Ectodermal cell (in vitro differentiated cells): ENCODE measurements around the gene ROR2.

Experiments used
- H3K27ac ChIP-seq: 2 replicates; pipeline ENCODE4 v1.7.0; 2013; ENCODE audit warnings: mild to moderate bottlenecking, low read depth, low read length; ENCODE audit not compliant: insufficient read depth, poor library complexity, severe bottlenecking
- H3K27me3 ChIP-seq: 2 replicates; pipeline ENCODE4 v1.7.0; 2013; ENCODE audit warnings: mild to moderate bottlenecking, low read length; ENCODE audit not compliant: insufficient read depth, control insufficient read depth, poor library complexity, severe bottlenecking
- H3K36me3 ChIP-seq: one replicate; pipeline ENCODE4 v1.7.0; 2013; ENCODE audit warnings: low read length; ENCODE audit not compliant: control insufficient read depth, insufficient read depth
- H3K4me1 ChIP-seq: one replicate; pipeline ENCODE4 v1.7.0; 2013; ENCODE audit warnings: low read length; ENCODE audit not compliant: control insufficient read depth, insufficient read depth
- H3K4me3 ChIP-seq: 2 replicates; pipeline ENCODE4 v1.7.0; 2013; ENCODE audit warnings: low read depth, low read length, control low read depth; ENCODE audit not compliant: insufficient read depth
- H3K9me3 ChIP-seq: 2 replicates; pipeline ENCODE4 v1.7.0; 2013; ENCODE audit warnings: mild to moderate bottlenecking, low read length, moderate library complexity; ENCODE audit not compliant: control insufficient read depth
- WGBS, 2 experiments: methylation state at CpG; one replicate each; pipeline ENCODE4 v1.1.7; 2013; ENCODE audit warnings: missing lambda C conversion rate in 2 of 2; 5-methylcytosine and 5-hydroxymethylcytosine counted together

The ROR2 gene

DNA sequence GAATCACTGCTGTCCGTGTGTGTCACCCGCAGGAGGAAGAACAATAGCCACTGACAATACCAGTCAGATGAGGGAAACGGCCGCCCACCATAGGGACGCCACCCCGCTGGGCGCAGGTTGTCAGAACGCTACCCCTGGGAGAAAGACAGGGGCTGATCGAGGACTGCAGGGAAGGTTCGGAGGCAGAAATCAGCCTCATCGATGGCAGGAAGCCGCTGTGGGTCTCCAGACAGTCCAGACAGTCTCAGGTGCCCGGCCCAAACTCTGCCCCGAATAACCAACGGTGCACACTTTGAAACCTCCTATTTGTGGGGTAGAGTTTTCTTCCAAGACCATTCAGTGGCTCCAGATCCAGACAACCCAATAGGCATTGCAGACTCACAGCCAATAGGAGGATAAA lies 181.5 kb downstream of the ROR2 start:
- peaks cover 25% of the 10 kb centered on the region for H3K4me1 ChIP-seq
- no peak overlapping the region for H3K27ac ChIP-seq
- no peaks in the 10 kb centered on the region for H3K27me3 ChIP-seq
- H3K9me3 ChIP-seq = no peaks in the 10 kb centered on the region
- H3K36me3 ChIP-seq = no peaks in the 10 kb centered on the region
- WGBS, 2 experiments = 85% methylated on average over 15 of the region's 15 CpGs
- H3K4me3 ChIP-seq = no peak overlapping the region

DNA sequence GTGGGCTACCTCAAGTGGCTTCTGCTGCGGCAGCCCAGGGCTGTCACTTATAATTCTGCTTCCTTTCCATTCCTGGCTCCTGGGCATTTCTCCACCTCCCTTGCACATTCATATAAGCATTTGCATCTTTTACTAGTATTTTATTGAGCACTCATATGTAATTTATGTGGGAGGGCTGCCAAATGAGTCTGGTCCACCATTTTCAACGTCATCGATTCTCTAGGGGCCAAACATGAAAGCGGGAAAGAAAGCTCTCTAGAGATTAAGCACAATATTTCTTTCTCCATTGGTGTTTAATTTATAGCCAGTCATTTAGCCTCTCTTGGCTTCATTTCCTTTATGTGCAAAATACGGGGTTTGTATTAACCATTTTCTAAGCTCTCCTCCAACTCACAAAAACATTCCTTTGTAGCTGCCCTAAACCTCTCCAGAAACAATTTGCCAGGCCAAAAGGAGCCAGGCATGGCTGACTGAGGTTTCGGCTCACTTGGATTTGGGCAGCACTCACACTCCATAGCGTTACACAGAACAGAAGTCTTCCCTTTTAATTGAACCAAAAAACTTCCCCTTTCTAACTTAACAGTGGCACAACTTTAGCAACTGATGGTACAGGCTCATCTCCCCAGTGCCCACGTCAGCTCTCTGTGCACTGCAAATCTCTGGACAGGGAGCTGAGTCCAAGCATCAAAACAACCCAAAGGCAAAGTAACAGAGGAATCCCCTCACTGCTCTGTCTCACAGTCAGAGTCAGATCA lies 183.5 kb downstream of the ROR2 start:
- Histone ChIP-seq H3K27ac (no peak overlapping the region), H3K4me3 (no peak overlapping the region), H3K4me1 (peaks cover 18% of the 10 kb centered on the region), H3K36me3 (no peaks in the 10 kb centered on the region), H3K27me3 (no peaks in the 10 kb centered on the region), H3K9me3 (no peaks in the 10 kb centered on the region)
- 93 to 96% methylated on average over 8 of the region's 8 CpGs for WGBS, 2 experiments

DNA sequence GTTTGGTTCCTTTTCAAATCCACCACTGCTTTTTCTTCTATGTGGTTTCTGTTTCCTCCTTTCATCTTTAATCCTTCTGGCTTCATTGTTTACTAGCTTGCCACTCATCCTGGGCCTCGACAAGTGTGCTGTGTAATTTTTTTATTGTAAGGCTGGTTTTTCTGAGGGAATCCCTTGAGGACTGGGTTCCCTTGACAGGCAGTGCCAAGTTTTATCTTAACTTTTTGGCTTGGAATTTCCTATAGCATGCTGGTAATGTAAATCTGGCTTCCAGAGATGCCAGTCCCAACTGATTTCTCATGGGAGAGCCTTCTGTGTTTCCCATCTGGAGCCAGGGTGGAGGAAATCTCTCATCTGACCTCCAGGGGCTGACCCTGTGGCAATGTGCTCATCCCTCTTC lies 184.7 kb downstream of the ROR2 start:
- WGBS, 2 experiments = 80 to 96% methylated on average over 1 of the region's 1 CpG
- Histone ChIP-seq H3K9me3 (no peaks in the 10 kb centered on the region), H3K27me3 (no peaks in the 10 kb centered on the region), H3K27ac (no peak overlapping the region), H3K36me3 (no peaks in the 10 kb centered on the region), H3K4me3 (no peak overlapping the region), H3K4me1 (peaks cover 9% of the 10 kb centered on the region)

DNA sequence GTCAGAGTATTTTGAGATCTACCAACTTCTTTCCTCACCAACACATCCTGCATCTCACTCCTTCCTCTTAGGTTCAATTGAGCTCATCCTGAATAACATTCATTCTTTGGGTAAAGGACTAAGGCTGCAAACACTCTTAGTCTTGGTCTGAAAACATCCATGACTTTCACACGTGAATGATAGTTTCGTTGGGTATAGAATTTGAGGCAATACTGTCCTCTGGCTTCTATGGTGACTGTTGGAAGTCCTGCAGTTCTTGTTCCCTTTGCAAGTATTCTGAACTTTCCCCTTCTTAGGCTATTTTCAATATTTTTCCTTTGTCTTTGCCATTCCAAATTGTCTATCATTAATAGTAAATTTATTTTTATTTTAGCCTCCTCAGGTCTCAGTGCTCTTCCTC lies 185.4 kb downstream of the ROR2 start:
- no peaks in the 10 kb centered on the region for H3K36me3 ChIP-seq
- H3K4me3 ChIP-seq = no peak overlapping the region
- 94 to 95% methylated on average over 2 of the region's 2 CpGs for WGBS, 2 experiments
- peaks cover 3% of the 10 kb centered on the region for H3K4me1 ChIP-seq
- no peaks in the 10 kb centered on the region for H3K9me3 ChIP-seq
- no peaks in the 10 kb centered on the region for H3K27me3 ChIP-seq
- no peak overlapping the region for H3K27ac ChIP-seq

DNA sequence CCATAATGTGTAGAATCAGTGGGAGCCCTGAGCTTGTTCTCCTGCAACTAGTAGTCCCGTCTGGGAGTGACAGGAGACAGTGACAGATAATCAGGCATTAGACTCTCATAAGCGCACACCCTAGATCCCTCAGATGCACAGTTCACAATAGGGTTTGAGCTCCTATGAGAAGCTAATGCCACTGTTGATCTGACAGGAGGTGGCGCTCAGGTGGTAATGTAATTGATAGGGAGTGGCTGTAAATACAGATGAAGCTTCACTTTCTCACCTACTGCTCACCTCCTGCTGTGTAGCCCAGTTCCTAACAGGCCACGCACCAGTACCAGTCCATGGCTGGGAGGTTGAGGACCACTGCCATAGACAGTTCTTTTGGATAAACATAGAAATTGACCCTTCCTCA lies 188.7 kb downstream of the ROR2 start:
- Histone ChIP-seq H3K27me3 (no peaks in the 10 kb centered on the region), H3K27ac (no peak overlapping the region), H3K4me1 (no peaks in the 10 kb centered on the region), H3K36me3 (no peaks in the 10 kb centered on the region), H3K9me3 (no peaks in the 10 kb centered on the region), H3K4me3 (no peak overlapping the region)
- 92 to 95% methylated on average over 4 of the region's 4 CpGs for WGBS, 2 experiments

DNA sequence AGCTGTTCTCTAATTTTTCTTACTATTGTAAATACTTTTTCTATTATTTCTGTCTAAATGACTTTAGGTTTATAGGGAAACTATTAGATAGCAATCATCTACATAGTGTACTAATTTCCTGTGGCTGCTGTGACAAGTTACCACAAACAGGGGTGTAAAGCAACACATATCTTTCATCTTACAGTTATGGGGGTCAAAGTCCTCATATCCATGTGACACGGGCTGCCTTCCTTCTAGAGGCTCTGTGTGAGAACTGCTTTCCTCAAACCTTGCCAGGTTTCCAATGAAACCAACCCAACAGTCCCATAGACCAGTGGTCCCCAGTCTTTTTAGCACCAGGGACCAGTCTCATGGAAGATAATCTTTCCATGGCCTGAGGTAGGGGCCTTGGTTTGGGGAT lies 189.1 kb downstream of the ROR2 start:
- Histone ChIP-seq H3K4me3 (no peak overlapping the region), H3K4me1 (no peaks in the 10 kb centered on the region), H3K36me3 (peaks cover 4% of the 10 kb centered on the region), H3K27ac (no peak overlapping the region), H3K9me3 (no peaks in the 10 kb centered on the region), H3K27me3 (no peaks in the 10 kb centered on the region)
- WGBS, 2 experiments = 92 to 98% methylated on average over 1 of the region's 1 CpG

DNA sequence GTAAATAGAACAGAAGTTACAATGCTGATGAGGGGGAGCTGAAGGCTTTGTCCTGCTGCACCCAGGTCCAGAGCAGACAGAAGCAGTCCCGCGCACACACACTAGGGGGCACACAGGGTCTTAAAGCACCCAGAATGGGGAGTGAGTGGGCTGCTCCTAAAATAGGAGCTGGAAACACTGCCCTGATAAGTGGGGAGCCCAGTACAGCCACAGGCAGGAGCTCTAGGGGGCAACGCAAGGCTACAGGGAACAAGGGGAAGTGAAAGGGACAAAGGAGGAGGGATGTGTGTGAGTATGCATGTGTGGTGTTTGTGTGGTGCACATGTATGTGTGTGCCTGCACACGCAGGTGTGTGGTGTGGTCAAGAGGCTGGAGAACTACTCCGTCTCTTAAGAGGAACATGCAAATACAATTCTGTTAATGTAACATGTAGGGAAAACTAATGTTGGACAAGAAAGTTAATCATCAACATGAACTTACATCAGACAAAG lies 191.5 kb downstream of the ROR2 start:
- 56 to 59% methylated on average over 5 of the region's 5 CpGs for WGBS, 2 experiments
- Histone ChIP-seq H3K36me3 (peaks cover 7% of the 10 kb centered on the region), H3K27ac (no peak overlapping the region), H3K27me3 (no peaks in the 10 kb centered on the region), H3K9me3 (no peaks in the 10 kb centered on the region), H3K4me1 (no peaks in the 10 kb centered on the region), H3K4me3 (no peak overlapping the region)

DNA sequence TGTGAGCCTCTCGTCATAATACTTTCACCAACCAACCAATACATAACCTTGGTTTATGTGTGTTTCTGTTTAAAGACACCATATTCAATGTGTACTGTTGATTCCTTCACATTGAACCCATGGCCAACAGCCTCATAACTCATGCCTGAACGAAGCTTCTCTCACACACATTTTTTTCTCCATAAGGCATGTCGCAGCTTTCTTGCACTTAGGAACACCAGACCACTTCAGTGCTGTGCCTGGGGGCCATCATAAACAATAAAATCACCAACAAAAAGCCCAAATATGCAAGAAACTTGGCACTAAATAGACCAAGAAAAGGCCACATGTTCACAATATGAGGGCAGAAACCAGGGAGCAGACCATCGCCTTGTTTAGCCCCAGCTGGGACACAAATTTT lies 192.2 kb downstream of the ROR2 start:
- H3K27me3 ChIP-seq = no peaks in the 10 kb centered on the region
- WGBS, 2 experiments = 96 to 98% methylated on average over 4 of the region's 4 CpGs
- H3K4me1 ChIP-seq = no peaks in the 10 kb centered on the region
- H3K4me3 ChIP-seq = no peak overlapping the region
- H3K27ac ChIP-seq = no peak overlapping the region
- H3K9me3 ChIP-seq = no peaks in the 10 kb centered on the region
- peaks cover 7% of the 10 kb centered on the region for H3K36me3 ChIP-seq

DNA sequence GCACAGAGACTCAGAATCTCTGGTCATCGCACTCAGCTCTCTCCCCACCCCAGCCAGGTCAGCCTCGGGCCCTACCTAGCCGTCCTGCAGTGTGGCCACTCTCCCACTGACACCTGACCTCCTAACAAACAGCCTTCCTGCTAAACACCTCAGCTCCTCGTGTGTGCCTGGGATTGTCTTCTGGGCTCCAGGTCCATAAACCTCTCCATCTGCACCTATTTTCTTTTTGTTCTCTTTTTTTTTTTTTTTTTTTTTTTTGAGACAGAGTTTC lies 193.6 kb downstream of the ROR2 start:
- Histone ChIP-seq H3K9me3 (no peaks in the 10 kb centered on the region), H3K4me3 (no peak overlapping the region), H3K27ac (no peak overlapping the region), H3K27me3 (no peaks in the 10 kb centered on the region), H3K4me1 (no peaks in the 10 kb centered on the region), H3K36me3 (peaks cover 7% of the 10 kb centered on the region)
- 90 to 95% methylated on average over 4 of the region's 4 CpGs for WGBS, 2 experiments

DNA sequence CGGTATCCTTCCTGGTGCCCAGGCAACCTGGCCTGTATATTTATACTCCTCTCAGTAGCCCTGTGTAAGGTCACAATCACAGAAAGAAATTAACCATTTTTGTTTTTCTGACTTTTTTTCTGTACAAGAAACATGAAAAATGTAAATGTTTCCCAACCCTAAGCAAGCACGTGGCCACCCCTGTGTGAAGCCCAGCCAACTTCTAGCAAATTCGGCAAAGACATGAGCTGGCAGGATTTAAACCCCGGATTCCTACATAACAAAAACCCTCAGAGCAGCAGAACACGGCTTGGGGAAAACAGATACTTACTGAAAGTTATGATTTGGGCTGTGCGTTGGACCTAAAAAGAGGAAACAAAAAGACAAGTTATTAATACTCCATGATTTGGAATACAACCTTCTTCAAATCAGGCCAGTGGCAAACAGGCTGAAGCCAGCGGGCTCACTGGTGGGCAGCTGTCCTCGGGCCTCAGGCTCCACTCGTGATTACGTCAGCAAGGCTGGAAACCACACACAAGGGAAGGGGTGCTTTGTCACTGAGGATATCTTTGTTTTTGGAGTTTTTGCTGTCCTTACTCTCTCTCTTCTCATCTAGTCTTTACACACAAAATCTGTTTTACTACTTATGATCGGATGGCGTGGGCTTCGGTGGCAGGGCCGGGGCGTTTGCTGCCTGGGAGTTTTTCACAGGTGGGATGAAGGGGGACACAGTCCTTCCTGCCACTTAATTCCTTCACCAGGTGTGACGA lies 194.1 kb downstream of the ROR2 start:
- H3K4me3 ChIP-seq = no peak overlapping the region
- H3K4me1 ChIP-seq = no peaks in the 10 kb centered on the region
- no peaks in the 10 kb centered on the region for H3K27me3 ChIP-seq
- WGBS, 2 experiments = 86 to 89% methylated on average over 15 to 16 of the region's 16 CpGs
- no peak overlapping the region for H3K27ac ChIP-seq
- peaks cover 7% of the 10 kb centered on the region for H3K36me3 ChIP-seq
- no peaks in the 10 kb centered on the region for H3K9me3 ChIP-seq
